ENCODE results near the gene TSPAN5. TPM values are rescaled to one million over a fixed set of nuclear protein-coding genes. Genes with fewer than 3 reads are reported as not detected.

Gene TSPAN5
- total and polyA plus RNA-seq, 4 donors, result 2.6 to 9.9 (median 8.6) TPM

- Histone ChIP-seq H3K4me3 (ENCODE audit: low read length in 2 of 2) (no peak overlapping the region), H3K4me1 (ENCODE audit: control insufficient read depth in 1 of 2, insufficient read depth in 2 of 2, low read length in 2 of 2) (no peaks in the 10 kb centered on the region), H3K27me3 (ENCODE audit: control insufficient read depth in 1 of 2, insufficient read depth in 2 of 2, low read length in 1 of 2) (no peaks in the 10 kb centered on the region), H3K36me3 (ENCODE audit: control insufficient read depth in 1 of 2, insufficient read depth in 2 of 2, low read length in 1 of 2) (no peaks in the 10 kb centered on the region), H3K27ac (ENCODE audit: low read depth in 1 of 2, low read length in 2 of 2) (no peak overlapping the region), H3K9me3 (ENCODE audit: control insufficient read depth, low read length) (no peaks in the 10 kb centered on the region)
- no peak for DNase-seq
- WGBS, 2 donors, result 88 to 95% methylated on average over 3 of the region's 3 CpGs
- intact Hi-C loops (cut with DNase I), result no loop called here
- no peak for ATAC-seq (ENCODE audit: low FRiP score)
These were observed 44.3 kb downstream of the TSPAN5 start for GRCh38 chr4:98614094-98614493.

GRCh38 chr4:98613453-98614075, 44.8 kb downstream of the TSPAN5 start:
- intact Hi-C loops (cut with DNase I), result no loop called here
- Histone ChIP-seq H3K4me3 (ENCODE audit: low read length in 2 of 2) (no peak overlapping the region), H3K27ac (ENCODE audit: low read depth in 1 of 2, low read length in 2 of 2) (no peak overlapping the region), H3K27me3 (ENCODE audit: control insufficient read depth in 1 of 2, insufficient read depth in 2 of 2, low read length in 1 of 2) (no peaks in the 10 kb centered on the region), H3K9me3 (ENCODE audit: control insufficient read depth, low read length) (no peaks in the 10 kb centered on the region), H3K36me3 (ENCODE audit: control insufficient read depth in 1 of 2, insufficient read depth in 2 of 2, low read length in 1 of 2) (no peaks in the 10 kb centered on the region), H3K4me1 (ENCODE audit: control insufficient read depth in 1 of 2, insufficient read depth in 2 of 2, low read length in 2 of 2) (no peaks in the 10 kb centered on the region)
- no peak for ATAC-seq (ENCODE audit: low FRiP score)
- 76 to 78% methylated on average over 4 of the region's 4 CpGs for WGBS, 2 donors
- no peak for DNase-seq

- H3K27ac ChIP-seq (ENCODE audit: low read depth in 1 of 2, low read length in 2 of 2), result no peak overlapping the region
- no peaks in the 10 kb centered on the region for H3K4me1 ChIP-seq (ENCODE audit: control insufficient read depth in 1 of 2, insufficient read depth in 2 of 2, low read length in 2 of 2)
- no peaks in the 10 kb centered on the region for H3K9me3 ChIP-seq (ENCODE audit: control insufficient read depth, low read length)
- no peak overlapping the region for H3K4me3 ChIP-seq (ENCODE audit: low read length in 2 of 2)
- H3K27me3 ChIP-seq (ENCODE audit: control insufficient read depth in 1 of 2, insufficient read depth in 2 of 2, low read length in 1 of 2), result no peaks in the 10 kb centered on the region
- intact Hi-C loops (cut with DNase I), result no loop called here
- WGBS, 2 donors, result 72 to 76% methylated on average over 11 of the region's 11 CpGs
- DNase-seq, result no peak
- no peak for ATAC-seq (ENCODE audit: low FRiP score)
- no peaks in the 10 kb centered on the region for H3K36me3 ChIP-seq (ENCODE audit: control insufficient read depth in 1 of 2, insufficient read depth in 2 of 2, low read length in 1 of 2)
These were observed 45.8 kb downstream of the TSPAN5 start for GRCh38 chr4:98612318-98613250.

- Histone ChIP-seq H3K27me3 (ENCODE audit: control insufficient read depth in 1 of 2, insufficient read depth in 2 of 2, low read length in 1 of 2) (no peaks in the 10 kb centered on the region), H3K4me3 (ENCODE audit: low read length in 2 of 2) (no peak overlapping the region), H3K4me1 (ENCODE audit: control insufficient read depth in 1 of 2, insufficient read depth in 2 of 2, low read length in 2 of 2) (no peaks in the 10 kb centered on the region), H3K9me3 (ENCODE audit: control insufficient read depth, low read length) (no peaks in the 10 kb centered on the region), H3K27ac (ENCODE audit: low read depth in 1 of 2, low read length in 2 of 2) (no peak overlapping the region), H3K36me3 (ENCODE audit: control insufficient read depth in 1 of 2, insufficient read depth in 2 of 2, low read length in 1 of 2) (no peaks in the 10 kb centered on the region)
- DNase-seq (no peak), ATAC-seq (ENCODE audit: low FRiP score) (no peak)
- intact Hi-C loops (cut with DNase I), result no loop called here
- 93% methylated on average over 6 of the region's 6 CpGs for WGBS, 2 donors
These were observed 46.6 kb downstream of the TSPAN5 start for GRCh38 chr4:98611677-98612317.

GRCh38 chr4:98610926-98611676, 47.3 kb downstream of the TSPAN5 start:
- intact Hi-C loops (cut with DNase I), result no loop called here
- DNase-seq, result no peak
- no peaks in the 10 kb centered on the region for H3K9me3 ChIP-seq (ENCODE audit: control insufficient read depth, low read length)
- H3K27ac ChIP-seq (ENCODE audit: low read depth in 1 of 2, low read length in 2 of 2), result no peak overlapping the region
- H3K27me3 ChIP-seq (ENCODE audit: control insufficient read depth in 1 of 2, insufficient read depth in 2 of 2, low read length in 1 of 2), result no peaks in the 10 kb centered on the region
- no peaks in the 10 kb centered on the region for H3K36me3 ChIP-seq (ENCODE audit: control insufficient read depth in 1 of 2, insufficient read depth in 2 of 2, low read length in 1 of 2)
- ATAC-seq (ENCODE audit: low FRiP score), result no peak
- no peaks in the 10 kb centered on the region for H3K4me1 ChIP-seq (ENCODE audit: control insufficient read depth in 1 of 2, insufficient read depth in 2 of 2, low read length in 2 of 2)
- no peak overlapping the region for H3K4me3 ChIP-seq (ENCODE audit: low read length in 2 of 2)
- 68 to 86% methylated on average over 6 of the region's 6 CpGs for WGBS, 2 donors

GRCh38 chr4:98610431-98610830, 48.0 kb downstream of the TSPAN5 start:
- WGBS, 2 donors, result 69 to 97% methylated on average over 6 of the region's 6 CpGs
- Histone ChIP-seq H3K27me3 (ENCODE audit: control insufficient read depth in 1 of 2, insufficient read depth in 2 of 2, low read length in 1 of 2) (no peaks in the 10 kb centered on the region), H3K4me1 (ENCODE audit: control insufficient read depth in 1 of 2, insufficient read depth in 2 of 2, low read length in 2 of 2) (no peaks in the 10 kb centered on the region), H3K4me3 (ENCODE audit: low read length in 2 of 2) (no peak overlapping the region), H3K36me3 (ENCODE audit: control insufficient read depth in 1 of 2, insufficient read depth in 2 of 2, low read length in 1 of 2) (no peaks in the 10 kb centered on the region), H3K9me3 (ENCODE audit: control insufficient read depth, low read length) (no peaks in the 10 kb centered on the region), H3K27ac (ENCODE audit: low read depth in 1 of 2, low read length in 2 of 2) (no peak overlapping the region)
- ATAC-seq (ENCODE audit: low FRiP score), result no peak
- DNase-seq, result no peak
- intact Hi-C loops (cut with DNase I), result no loop called here

GRCh38 chr4:98609934-98610333, 48.5 kb downstream of the TSPAN5 start:
- no peaks in the 10 kb centered on the region for H3K36me3 ChIP-seq (ENCODE audit: control insufficient read depth in 1 of 2, insufficient read depth in 2 of 2, low read length in 1 of 2)
- peaks cover 2% of the 10 kb centered on the region for H3K9me3 ChIP-seq (ENCODE audit: control insufficient read depth, low read length)
- no peak overlapping the region for H3K4me3 ChIP-seq (ENCODE audit: low read length in 2 of 2)
- intact Hi-C loops (cut with DNase I), result no loop called here
- ATAC-seq (ENCODE audit: low FRiP score), result no peak
- H3K4me1 ChIP-seq (ENCODE audit: control insufficient read depth in 1 of 2, insufficient read depth in 2 of 2, low read length in 2 of 2), result no peaks in the 10 kb centered on the region
- WGBS, 2 donors, result 82 to 92% methylated on average over 5 of the region's 5 CpGs
- DNase-seq, result no peak
- H3K27ac ChIP-seq (ENCODE audit: low read depth in 1 of 2, low read length in 2 of 2), result no peak overlapping the region
- H3K27me3 ChIP-seq (ENCODE audit: control insufficient read depth in 1 of 2, insufficient read depth in 2 of 2, low read length in 1 of 2), result no peaks in the 10 kb centered on the region

GRCh38 chr4:98608356-98608755, 50.1 kb downstream of the TSPAN5 start:
- H3K9me3 ChIP-seq (ENCODE audit: control insufficient read depth, low read length), result peaks cover 2% of the 10 kb centered on the region
- no peak overlapping the region for H3K27ac ChIP-seq (ENCODE audit: low read depth in 1 of 2, low read length in 2 of 2)
- H3K27me3 ChIP-seq (ENCODE audit: control insufficient read depth in 1 of 2, insufficient read depth in 2 of 2, low read length in 1 of 2), result no peaks in the 10 kb centered on the region
- H3K4me1 ChIP-seq (ENCODE audit: control insufficient read depth in 1 of 2, insufficient read depth in 2 of 2, low read length in 2 of 2), result no peaks in the 10 kb centered on the region
- H3K4me3 ChIP-seq (ENCODE audit: low read length in 2 of 2), result no peak overlapping the region
- H3K36me3 ChIP-seq (ENCODE audit: control insufficient read depth in 1 of 2, insufficient read depth in 2 of 2, low read length in 1 of 2), result no peaks in the 10 kb centered on the region
- DNase-seq (no peak), ATAC-seq (ENCODE audit: low FRiP score) (no peak)
- 58 to 64% methylated on average over 5 of the region's 5 CpGs for WGBS, 2 donors
- intact Hi-C loops (cut with DNase I), result no loop called here

All from aorta (tissue), 5 donors.